A549 (cell line): Measurements from ENCODE around the gene ABHD6. TPM values are rescaled to one million over a fixed set of nuclear protein-coding genes. Genes with fewer than 3 reads are reported as not detected.

Source experiments
- ATAC-seq, 2 experiments: fragments of 200-7000 bp in 1 of 2; fragments of >200 bp in 1 of 2; cut with Nextera tagmentation in 1 of 2; cut with Tn5 transposase in 1 of 2; 3 replicates each; pipeline versions ENCODE4 v1.8.0 to v1.9.1; 2018 to 2020; ENCODE audit warnings: mild to moderate bottlenecking in 1 of 2, moderate library complexity in 1 of 2
- CTCF ChIA-PET: fragments of 300-600 bp; sonication (Branson Sonifier 250); formaldehyde crosslinking; extraction: SDS; loops from one replicate; lab custom pipeline; 2021; ENCODE audit warnings: antibody characterized with exemption, inconsistent platforms; lab: Yijun Ruan, JAX
- POLR2A ChIA-PET: fragments of 350-600 bp; formaldehyde crosslinking; extraction: SDS; loops from one replicate; lab custom pipeline; 2021; ENCODE audit warnings: antibody characterized with exemption, inconsistent platforms; lab: Yijun Ruan, JAX
- DNase-seq, 2 experiments: peaks; one replicate each; pipeline versions ENCODE4 v3.0.0 to v3.0.0-alpha.2; 2011 to 2016; ENCODE audit warnings: low read depth in 1 of 2, low spot score in 1 of 2
- FAIRE-seq: peaks from 2 replicates; lab custom pipeline; 2011; peaks lifted over from hg19 to GRCh38; lab: Jason Lieb, UNC
- H3K27ac ChIP-seq, 2 experiments: fragments of >200 bp; sonication (Bioruptor Twin); formaldehyde crosslinking; 3 replicates each; pipeline ENCODE4 v1.5.1; 2016 to 2017
- H3K4me1 ChIP-seq: fragments of >200 bp; sonication (Bioruptor Twin); formaldehyde crosslinking; 3 replicates; pipeline ENCODE4 v1.6.1; 2016
- H3K4me2 ChIP-seq: fragments of >200 bp; sonication (Bioruptor Twin); formaldehyde crosslinking; 3 replicates; pipeline ENCODE4 v1.6.1; 2016
- H3K4me3 ChIP-seq: fragments of >200 bp; sonication (Bioruptor Twin); formaldehyde crosslinking; 3 replicates; pipeline ENCODE4 v1.5.1; 2016
- H3K9me3 ChIP-seq: fragments of >200 bp; sonication (Bioruptor Twin); formaldehyde crosslinking; 3 replicates; pipeline ENCODE4 v1.6.1; 2016
- CBX8 ChIP-seq: fragments of 200-600 bp; sonication (generic); IDR thresholded peaks from 2 replicates; pipeline ENCODE4 v1.6.1; 2016
- CEBPB ChIP-seq, 2 experiments: fragments of >200 bp in 1 of 2; sonication (Bioruptor Twin) in 1 of 2; formaldehyde crosslinking in 1 of 2; IDR thresholded peaks; 2 replicates each; pipeline ENCODE4 v1.6.1; 2012 to 2016
- EHMT2 ChIP-seq: fragments of 200-600 bp; sonication (generic); IDR thresholded peaks from 2 replicates; pipeline ENCODE4 v1.6.1; 2016; ENCODE audit warnings: antibody characterized with exemption, low read depth, mild to moderate bottlenecking, moderate library complexity
- EP300 ChIP-seq, 2 experiments: fragments of >200 bp; sonication (Bioruptor Twin); formaldehyde crosslinking; IDR thresholded peaks; 2 replicates in 1 of 2; 3 replicates in 1 of 2; pipeline ENCODE4 v1.6.1; 2016 to 2017
- FOSL2 ChIP-seq, 2 experiments: fragments of 450-650 bp in 1 of 2; fragments of >200 bp in 1 of 2; sonication (Bioruptor Twin) in 1 of 2; formaldehyde crosslinking; IDR thresholded peaks; 2 replicates each; pipeline versions ENCODE4 v1.5.0 to v1.6.1; 2016 to 2020; ENCODE audit warnings: mild to moderate bottlenecking in 1 of 2, moderate library complexity in 1 of 2
- MAZ ChIP-seq: fragments of 150-350 bp; IDR thresholded peaks from 2 replicates; pipeline ENCODE4 v1.6.1; 2014; ENCODE audit warnings: antibody characterized with exemption, low read depth, low read length, borderline replicate concordance
- POLR2AphosphoS2 ChIP-seq: conservative IDR thresholded peaks from 2 replicates; pipeline ENCODE4 v1.6.1; 2012; ENCODE audit warnings: low read length, improper control_type of control experiment, inconsistent platforms
- RAD21 ChIP-seq, 2 experiments: fragments of >200 bp in 1 of 2; sonication (Bioruptor Twin) in 1 of 2; formaldehyde crosslinking in 1 of 2; IDR thresholded peaks in 1 of 2; conservative IDR thresholded peaks in 1 of 2; 2 replicates in 1 of 2; 3 replicates in 1 of 2; pipeline ENCODE4 v1.6.1; 2012 to 2018; ENCODE audit warnings: inconsistent platforms in 1 of 2
- RNF2 ChIP-seq: fragments of 200-600 bp; sonication (generic); IDR thresholded peaks from 2 replicates; pipeline ENCODE4 v1.6.1; 2016; ENCODE audit warnings: low read depth, mild to moderate bottlenecking, antibody characterized with exemption, moderate library complexity, borderline replicate concordance
- TFCP2L1 ChIP-seq: fragments of 250-450 bp; sonication (Bioruptor Pico); IDR thresholded peaks from 2 replicates; pipeline ENCODE4 v1.5.0; 2021; ENCODE audit warnings: mild to moderate bottlenecking
- WGBS: methylation state at CpG from one replicate; pipeline ENCODE4 v1.1.6; 2017; ENCODE audit errors: missing lambda C conversion rate; 5-methylcytosine and 5-hydroxymethylcytosine counted together
- polyA plus RNA-seq, 4 experiments: library from polyadenylated mRNA; depleted of rRNA in 3 of 4; stranded (reverse); fragments of >200 nt; fragmentation: RNase III in 1 of 4; extraction: RNeasy Plus Mini Kit Qiagen cat#74134 plus additional on column Dnase treatment in 1 of 4; gene quantifications; 2 replicates in 3 of 4; 3 replicates in 1 of 4; pipeline ENCODE4 v1.2.3, GENCODE V29; 2011 to 2017
- TF ChIP-seq, protein P1 (sequence below): IDR thresholded peaks from 2 replicates; pipeline ENCODE4 v1.6.1; 2012
- TF ChIP-seq, protein P2 (sequence below): fragments of 200-600 bp; sonication (generic); IDR thresholded peaks from 2 replicates; pipeline ENCODE4 v1.6.1; 2016; ENCODE audit warnings: antibody characterized with exemption, mild to moderate bottlenecking, moderate library complexity

The ABHD6 gene
- polyA plus RNA-seq, 2 of the 4 experiments (the other 2 are of a cell fraction), result 6.6 to 10.1 TPM

DNA sequence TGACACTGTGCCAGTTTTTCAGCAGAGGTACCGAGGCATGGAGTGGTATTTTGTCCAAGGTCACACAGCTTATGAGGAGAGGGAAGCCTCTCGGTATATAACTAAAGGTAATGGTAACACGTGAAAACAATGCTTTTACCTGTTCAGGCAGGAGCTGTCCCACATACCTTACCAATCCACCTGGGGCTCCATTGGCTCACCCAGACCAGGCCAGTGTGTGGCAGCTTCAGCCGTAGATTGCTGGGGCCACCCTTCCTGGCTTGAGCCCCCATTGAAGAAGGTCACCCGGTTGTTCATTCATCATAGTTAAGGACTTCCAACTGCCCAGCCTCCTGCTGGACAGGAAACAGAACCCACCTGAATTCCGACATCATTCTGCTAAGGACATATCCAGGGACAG lies 59.3 kb downstream of the ABHD6 start (continued):
- TF ChIP-seq EHMT2, result no peak
- no peak for TF ChIP-seq FOSL2 (IDR thresholded peaks at IDR 0.05)
- no peak for TF ChIP-seq FOSL2 (CRISPR knock-in tag; IDR thresholded peaks at IDR 0.05)
- TF ChIP-seq, protein P1, sequence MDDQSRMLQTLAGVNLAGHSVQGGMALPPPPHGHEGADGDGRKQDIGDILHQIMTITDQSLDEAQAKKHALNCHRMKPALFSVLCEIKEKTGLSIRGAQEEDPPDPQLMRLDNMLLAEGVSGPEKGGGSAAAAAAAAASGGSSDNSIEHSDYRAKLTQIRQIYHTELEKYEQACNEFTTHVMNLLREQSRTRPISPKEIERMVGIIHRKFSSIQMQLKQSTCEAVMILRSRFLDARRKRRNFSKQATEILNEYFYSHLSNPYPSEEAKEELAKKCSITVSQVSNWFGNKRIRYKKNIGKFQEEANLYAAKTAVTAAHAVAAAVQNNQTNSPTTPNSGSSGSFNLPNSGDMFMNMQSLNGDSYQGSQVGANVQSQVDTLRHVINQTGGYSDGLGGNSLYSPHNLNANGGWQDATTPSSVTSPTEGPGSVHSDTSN, result no peak
- TF ChIP-seq EP300 (IDR thresholded peaks at IDR 0.05), result no peak

DNA sequence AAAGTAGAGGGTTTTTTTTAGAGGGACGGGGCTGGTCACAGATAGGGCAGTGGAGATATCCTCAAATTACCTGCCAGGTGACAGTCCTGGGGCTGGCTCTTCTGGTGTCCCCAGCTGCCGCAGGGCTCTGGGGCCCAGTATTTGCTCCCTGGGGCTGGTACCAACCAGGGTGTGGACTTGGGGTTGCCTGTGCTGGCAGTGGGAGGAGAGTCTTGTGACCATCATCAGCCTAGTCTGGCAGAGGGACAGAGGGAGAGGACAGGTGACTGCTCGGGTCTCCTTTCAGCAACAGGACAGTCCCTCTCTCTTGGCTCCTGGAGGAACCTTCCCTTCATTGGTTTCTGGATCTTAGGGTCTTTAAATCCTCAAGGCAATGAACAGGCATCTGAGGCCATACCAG lies 60.6 kb downstream of the ABHD6 start:
- FAIRE-seq (no peak), ATAC-seq (no peak)
- POLR2A ChIA-PET, result no interaction called here

DNA sequence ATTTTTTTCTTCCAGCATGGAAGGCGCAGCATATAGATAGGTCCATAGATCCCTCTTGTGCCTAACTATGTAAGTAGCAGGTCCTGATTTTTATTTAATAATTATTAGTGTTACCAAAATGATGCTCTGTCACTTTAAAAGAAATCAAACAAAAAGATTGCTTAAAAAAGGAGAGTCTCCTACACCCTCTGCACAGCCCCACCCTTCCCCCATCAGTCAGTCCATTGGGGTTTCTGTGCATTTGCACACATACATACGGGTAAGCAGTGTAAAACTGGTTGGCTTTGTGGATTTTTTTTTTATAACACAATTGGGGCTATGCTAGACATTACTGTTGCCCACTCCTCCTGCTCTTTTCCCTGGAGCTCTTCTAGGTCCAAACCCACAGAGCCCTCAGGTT lies 61.5 kb downstream of the ABHD6 start:
- Histone ChIP-seq H3K9me3 (no peaks in the 10 kb centered on the region), H3K4me1 (peaks cover 12% of the 10 kb centered on the region; the same call in 2 of the 3 replicates), H3K4me3 (no peak overlapping the region), H3K27ac (no peak overlapping the region), H3K4me2 (no peak overlapping the region)
- CTCF ChIA-PET, result interaction anchor here (0.7 to 10.4 kb wide), 13 partner anchors 11 to 332 kb away, joined by 3 to 172 read pairs (median 5); partner anchors contain the start of genes ABHD6 and DNASE1L3
- no peak for DNase-seq
- POLR2A ChIA-PET, result no interaction called here
- ATAC-seq, result no peak
- no peak for FAIRE-seq
- TF ChIP-seq POLR2AphosphoS2 (no peak), RAD21 (conservative IDR thresholded peaks at IDR 0.05 in 1 of 2, IDR thresholded peaks at IDR 0.05 in 1 of 2) (no peak), CEBPB (IDR thresholded peaks at IDR 0.05) (no peak)
- 60% methylated on average over 2 of the region's 2 CpGs for WGBS

More for the DNA sequence above, 60.6 kb downstream of the ABHD6 start:
- 54% methylated on average over 3 of the region's 3 CpGs for WGBS
- CTCF ChIA-PET, result interaction anchor here (0.7 to 10.4 kb wide), 7 partner anchors 9 to 332 kb away, joined by 3 to 172 read pairs (median 18); partner anchors contain the start of genes ABHD6, HTD2 and RPP14
- no peak for DNase-seq
- no peak overlapping the region for H3K4me2 ChIP-seq
- no peak overlapping the region for H3K4me3 ChIP-seq
- H3K4me1 ChIP-seq, result peaks cover 12% of the 10 kb centered on the region; the same call in 2 of the 3 replicates
- no peak overlapping the region for H3K27ac ChIP-seq
- no peaks in the 10 kb centered on the region for H3K9me3 ChIP-seq
- TF ChIP-seq, protein P1, result no peak
- TF ChIP-seq TFCP2L1 (CRISPR knock-in tag), result no peak
- no peak for TF ChIP-seq CBX8
- TF ChIP-seq MAZ, result no peak
- no peak for TF ChIP-seq RNF2
- TF ChIP-seq, protein P2, sequence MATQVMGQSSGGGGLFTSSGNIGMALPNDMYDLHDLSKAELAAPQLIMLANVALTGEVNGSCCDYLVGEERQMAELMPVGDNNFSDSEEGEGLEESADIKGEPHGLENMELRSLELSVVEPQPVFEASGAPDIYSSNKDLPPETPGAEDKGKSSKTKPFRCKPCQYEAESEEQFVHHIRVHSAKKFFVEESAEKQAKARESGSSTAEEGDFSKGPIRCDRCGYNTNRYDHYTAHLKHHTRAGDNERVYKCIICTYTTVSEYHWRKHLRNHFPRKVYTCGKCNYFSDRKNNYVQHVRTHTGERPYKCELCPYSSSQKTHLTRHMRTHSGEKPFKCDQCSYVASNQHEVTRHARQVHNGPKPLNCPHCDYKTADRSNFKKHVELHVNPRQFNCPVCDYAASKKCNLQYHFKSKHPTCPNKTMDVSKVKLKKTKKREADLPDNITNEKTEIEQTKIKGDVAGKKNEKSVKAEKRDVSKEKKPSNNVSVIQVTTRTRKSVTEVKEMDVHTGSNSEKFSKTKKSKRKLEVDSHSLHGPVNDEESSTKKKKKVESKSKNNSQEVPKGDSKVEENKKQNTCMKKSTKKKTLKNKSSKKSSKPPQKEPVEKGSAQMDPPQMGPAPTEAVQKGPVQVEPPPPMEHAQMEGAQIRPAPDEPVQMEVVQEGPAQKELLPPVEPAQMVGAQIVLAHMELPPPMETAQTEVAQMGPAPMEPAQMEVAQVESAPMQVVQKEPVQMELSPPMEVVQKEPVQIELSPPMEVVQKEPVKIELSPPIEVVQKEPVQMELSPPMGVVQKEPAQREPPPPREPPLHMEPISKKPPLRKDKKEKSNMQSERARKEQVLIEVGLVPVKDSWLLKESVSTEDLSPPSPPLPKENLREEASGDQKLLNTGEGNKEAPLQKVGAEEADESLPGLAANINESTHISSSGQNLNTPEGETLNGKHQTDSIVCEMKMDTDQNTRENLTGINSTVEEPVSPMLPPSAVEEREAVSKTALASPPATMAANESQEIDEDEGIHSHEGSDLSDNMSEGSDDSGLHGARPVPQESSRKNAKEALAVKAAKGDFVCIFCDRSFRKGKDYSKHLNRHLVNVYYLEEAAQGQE, result no peak
- TF ChIP-seq, all 56 proteins: peak for 0
